HCT116 (cell line): ENCODE measurements around the gene TM9SF2. TPM values are rescaled to one million over a fixed set of nuclear protein-coding genes. Genes with fewer than 3 reads are reported as not detected.

Source experiments
- ATAC-seq: fragments of 200-7000 bp; cut with Tn5 transposase; 2 replicates; pipeline ENCODE4 v1.9.1; 2020; ENCODE audit warnings: mild to moderate bottlenecking, moderate library complexity
- BruUV-seq: library from RNA; stranded (reverse); fragments of 400-500 nt; replicated peaks from 2 replicates; lab custom pipeline; 2021; lab: Mats Ljungman, UMichigan
- CTCF ChIA-PET: fragments of 300-600 bp; sonication (Branson Sonifier 250); formaldehyde crosslinking; loops from one replicate; lab custom pipeline; 2021; ENCODE audit warnings: antibody characterized with exemption; lab: Charles Lee
- POLR2A ChIA-PET: fragments of 300-600, 350-600 bp; sonication (Branson Sonifier 250); formaldehyde crosslinking; loops from one replicate; lab custom pipeline; 2021; ENCODE audit warnings: antibody characterized with exemption; lab: Charles Lee
- RAD21 ChIA-PET, 2 experiments: fragments of 300-600 bp; sonication (Branson Sonifier 250); formaldehyde crosslinking; loops; one replicate each; lab custom pipeline; 2023; ENCODE audit warnings: low total read pairs in 2 of 2; ENCODE audit not compliant: uncharacterized antibody in 2 of 2, unreplicated experiment in 2 of 2, low non-redundant PET in 1 of 2; lab: Charles Lee
- DNase-seq: peaks from one replicate; pipeline ENCODE4 v3.0.0-alpha.2; 2010; ENCODE audit warnings: low read depth, low spot score
- H2AFZ ChIP-seq: fragments of 200-600 bp; shearing (Covaris generic), sonication (generic); 2 replicates; pipeline ENCODE4 v1.6.1; 2017; ENCODE audit warnings: low read depth, mixed run types, mixed read lengths, antibody characterized with exemption, low read length; ENCODE audit not compliant: poor library complexity, severe bottlenecking
- H3K27ac ChIP-seq: 2 replicates; pipeline ENCODE4 v1.5.1; 2012; ENCODE audit warnings: low read depth, low read length
- H3K27me3 ChIP-seq: fragments of 200-600 bp; sonication (generic); 2 replicates; pipeline ENCODE4 v1.6.1; 2016; ENCODE audit warnings: mixed run types, low read length, mixed read lengths; ENCODE audit not compliant: insufficient read depth
- H3K36me3 ChIP-seq, 2 experiments: fragments of 200-500 bp in 1 of 2; fragments of 200-600 bp in 1 of 2; sonication (Bioruptor generic) in 1 of 2; sonication (generic) in 1 of 2; 2 replicates each; pipeline versions ENCODE4 v1.5.1 to v1.6.1; 2014 to 2016; ENCODE audit warnings: low read length in 2 of 2, inconsistent platforms in 1 of 2, mixed read lengths in 1 of 2, mixed run types in 1 of 2; ENCODE audit not compliant: insufficient read depth in 2 of 2, control insufficient read depth in 1 of 2
- H3K4me1 ChIP-seq, 2 experiments: fragments of 200-600 bp in 1 of 2; sonication (generic) in 1 of 2; 2 replicates each; pipeline versions ENCODE4 v1.5.1 to v1.6.1; 2012 to 2017; ENCODE audit warnings: low read length in 2 of 2, inconsistent platforms in 1 of 2, mild to moderate bottlenecking in 1 of 2, mixed read lengths in 1 of 2, mixed run types in 1 of 2, moderate library complexity in 1 of 2; ENCODE audit not compliant: insufficient read depth in 2 of 2, control insufficient read depth in 1 of 2
- H3K4me2 ChIP-seq: fragments of 200-600 bp; sonication (generic); 2 replicates; pipeline ENCODE4 v1.6.1; 2017; ENCODE audit warnings: mixed run types, low read length, mixed read lengths
- H3K4me3 ChIP-seq, 2 experiments: fragments of 200-600 bp in 1 of 2; sonication (generic) in 1 of 2; replicated peaks in 1 of 2; 2 replicates each; pipeline ENCODE4 v1.5.1; 2011 to 2016; ENCODE audit warnings: low read length in 2 of 2, control low read depth in 1 of 2, low read depth in 1 of 2, mild to moderate bottlenecking in 1 of 2, mixed read lengths in 1 of 2, mixed run types in 1 of 2
- H3K79me2 ChIP-seq: fragments of 200-600 bp; sonication (generic); 2 replicates; pipeline ENCODE4 v1.6.1; 2017; ENCODE audit warnings: mild to moderate bottlenecking, mixed run types, low read length, moderate library complexity, mixed read lengths; ENCODE audit not compliant: insufficient read depth
- H3K9ac ChIP-seq: fragments of 200-600 bp; sonication (generic); 2 replicates; pipeline ENCODE4 v1.6.1; 2016; ENCODE audit warnings: low read length, mixed read lengths
- H3K9me2 ChIP-seq: fragments of 200-600 bp; sonication (generic), shearing (Covaris generic); 2 replicates; pipeline ENCODE4 v1.6.1; 2017; ENCODE audit warnings: mixed run types, mild to moderate bottlenecking, moderate library complexity; ENCODE audit not compliant: insufficient read depth
- H3K9me3 ChIP-seq, 2 experiments: fragments of 200-500 bp in 1 of 2; fragments of 200-600 bp in 1 of 2; sonication (Bioruptor generic) in 1 of 2; sonication (generic) in 1 of 2; 2 replicates each; pipeline ENCODE4 v1.6.1; 2014 to 2017; ENCODE audit warnings: low read length in 2 of 2, mixed read lengths in 2 of 2, inconsistent platforms in 1 of 2, low read depth in 1 of 2, mild to moderate bottlenecking in 1 of 2, mixed run types in 1 of 2, moderate library complexity in 1 of 2; ENCODE audit not compliant: control insufficient read depth in 1 of 2, insufficient read depth in 1 of 2
- H4K20me1 ChIP-seq: fragments of 200-600 bp; sonication (generic), shearing (Covaris generic); 2 replicates; pipeline ENCODE4 v1.6.1; 2017; ENCODE audit warnings: mixed run types, mild to moderate bottlenecking, moderate library complexity; ENCODE audit not compliant: insufficient read depth
- ATF3 ChIP-seq: IDR thresholded peaks from 2 replicates; pipeline ENCODE4 v1.6.1; 2012
- CEBPB ChIP-seq: IDR thresholded peaks from 2 replicates; pipeline ENCODE4 v1.6.1; 2012; ENCODE audit warnings: low read depth
- CTCF ChIP-seq, 3 experiments: fragments of 200-600 bp in 1 of 3; sonication (generic) in 1 of 3; IDR thresholded peaks in 2 of 3; conservative IDR thresholded peaks in 1 of 3; 2 replicates each; pipeline ENCODE4 v1.5.1; 2012 to 2017; ENCODE audit warnings: low read depth in 2 of 3, low read length in 2 of 3, antibody characterized with exemption in 1 of 3, borderline replicate concordance in 1 of 3, control low read depth in 1 of 3, mild to moderate bottlenecking in 1 of 3, mixed read lengths in 1 of 3, mixed run types in 1 of 3, moderate library complexity in 1 of 3; ENCODE audit not compliant: insufficient read depth in 1 of 3
- EGR1 ChIP-seq: IDR thresholded peaks from 2 replicates; pipeline ENCODE4 v1.6.1; 2012; ENCODE audit warnings: low read depth
- ELF1 ChIP-seq: IDR thresholded peaks from 2 replicates; pipeline ENCODE4 v1.6.1; 2012; ENCODE audit warnings: low read depth, borderline replicate concordance
- EZH2 ChIP-seq: fragments of 200-600 bp; sonication (generic); IDR thresholded peaks from 2 replicates; pipeline ENCODE4 v1.6.1; 2017; ENCODE audit warnings: antibody characterized with exemption, mixed run types
- FOSL1 ChIP-seq: IDR thresholded peaks from 2 replicates; pipeline ENCODE4 v1.6.1; 2012; ENCODE audit warnings: low read depth
- JUND ChIP-seq: IDR thresholded peaks from 2 replicates; pipeline ENCODE4 v1.6.1; 2012
- MAX ChIP-seq: IDR thresholded peaks from 2 replicates; pipeline ENCODE4 v1.6.1; 2012
- POLR2A ChIP-seq: IDR thresholded peaks from 2 replicates; pipeline ENCODE4 v1.7.0; 2011; ENCODE audit warnings: borderline replicate concordance; ENCODE audit not compliant: insufficient read depth, insufficient read length; ENCODE audit errors: extremely low read depth
- RAD21 ChIP-seq: IDR thresholded peaks from 2 replicates; pipeline ENCODE4 v1.6.1; 2012; ENCODE audit warnings: low read depth, mild to moderate bottlenecking
- REST ChIP-seq: IDR thresholded peaks from 2 replicates; pipeline ENCODE4 v1.6.1; 2012; ENCODE audit warnings: low read depth
- SIN3A ChIP-seq: IDR thresholded peaks from 2 replicates; pipeline ENCODE4 v1.6.1; 2012; ENCODE audit warnings: low read depth
- SRF ChIP-seq: IDR thresholded peaks from 2 replicates; pipeline ENCODE4 v1.6.1; 2012; ENCODE audit warnings: low read depth
- ZBTB33 ChIP-seq: IDR thresholded peaks from 2 replicates; pipeline ENCODE4 v1.6.1; 2011; ENCODE audit warnings: mild to moderate bottlenecking, low read length, moderate library complexity; ENCODE audit not compliant: insufficient replicate concordance; ENCODE audit errors: extremely low read depth
- ZFX ChIP-seq: fragments of 450-650 bp; IDR thresholded peaks from 2 replicates; pipeline ENCODE4 v1.6.1; 2017
- intact Hi-C: fragments of 100-400 bp; cut with micrococcal nuclease; formaldehyde crosslinking; loops from 2 replicates; pipeline ENCODE4 v1.10.0; 2022
- total RNA-seq: library from RNA; stranded (reverse); gene quantifications from one replicate; pipeline ENCODE4 v1.2.1, GENCODE V29; 2021; ENCODE audit not compliant: unreplicated experiment

Gene TM9SF2
- total RNA-seq, 1 experiment from 2014 or later, result 77.8 TPM

GRCh38 chr13:99553033-99553432, 51.8 kb downstream of the TM9SF2 start:
- Histone ChIP-seq H2AFZ (no peak overlapping the region), H3K4me3 (no peak overlapping the region), H3K4me2 (no peak overlapping the region), H3K9ac (no peak overlapping the region), H3K27ac (no peak overlapping the region), H4K20me1 (no peaks in the 10 kb centered on the region), H3K9me2 (no peaks in the 10 kb centered on the region), H3K79me2 (no peaks in the 10 kb centered on the region), H3K4me1 (no peaks in the 10 kb centered on the region), H3K9me3 (no peaks in the 10 kb centered on the region), H3K27me3 (no peaks in the 10 kb centered on the region), H3K36me3 (peaks cover 20 to 24% of the 10 kb centered on the region in 2 experiments; a peak in 3 of 4 replicates)
- DNase-seq, result no peak
- POLR2A ChIA-PET, result no interaction called here
- no TSS peak for BruUV-seq
- no peak for ATAC-seq
- TF ChIP-seq CTCF (IDR thresholded peaks at IDR 0.05 in 2 of 3, conservative IDR thresholded peaks at IDR 0.05 in 1 of 3; ENCODE audit: borderline replicate concordance in 1 of 3, insufficient read depth in 1 of 3, low read depth in 2 of 3, low read length in 2 of 3) (no peak), JUND (no peak), MAX (no peak), RAD21 (no peak), SIN3A (no peak), ELF1 (no peak), ZFX (no peak), ZBTB33 (no peak), POLR2A (no peak), FOSL1 (no peak), REST (no peak), EZH2 (no peak), EGR1 (no peak), SRF (no peak), CEBPB (no peak), ATF3 (no peak)
- intact Hi-C loops, result no loop called here
- CTCF ChIA-PET, result no interaction called here
- RAD21 ChIA-PET, result no interaction called here
